ENCODE data around the gene TLR10.

TLR10 gene

DNA sequence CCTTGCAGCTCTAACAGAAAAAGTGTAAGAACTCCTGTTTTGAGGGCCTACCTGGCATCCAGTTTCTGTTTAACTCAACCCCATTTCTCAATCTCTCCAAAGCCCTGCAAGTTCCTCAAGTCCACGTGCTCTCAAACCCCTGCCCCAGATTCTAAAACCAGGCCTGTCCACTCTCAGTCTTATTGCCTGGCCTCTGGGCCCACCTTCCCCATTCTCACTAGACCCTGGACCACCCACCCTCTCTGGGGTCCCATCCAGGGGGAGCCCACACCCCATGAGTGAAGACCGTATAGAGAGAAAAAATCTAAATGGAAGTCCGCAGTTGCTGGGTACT, 58.3 kb downstream of the TLR10 start:
- DNase-seq: peak in 1 of 5 donors; percentile 18

GRCh38 chr4:38723726-38724474, 58.9 kb downstream of the TLR10 start:
- no peak for DNase-seq

- DNase-seq: no peak
These were observed 59.7 kb downstream of the TLR10 start for GRCh38 chr4:38723114-38723513.

Measured in T-helper 1 cell (primary cell).